IPS-11a (cell line): ENCODE results near the gene DNAH6.

Experiments used
- H3K4me3 ChIP-seq: one replicate; pipeline ENCODE4 v1.5.1; 2013; ENCODE audit warnings: low read depth, low read length, control low read depth

DNAH6 gene

DNA sequence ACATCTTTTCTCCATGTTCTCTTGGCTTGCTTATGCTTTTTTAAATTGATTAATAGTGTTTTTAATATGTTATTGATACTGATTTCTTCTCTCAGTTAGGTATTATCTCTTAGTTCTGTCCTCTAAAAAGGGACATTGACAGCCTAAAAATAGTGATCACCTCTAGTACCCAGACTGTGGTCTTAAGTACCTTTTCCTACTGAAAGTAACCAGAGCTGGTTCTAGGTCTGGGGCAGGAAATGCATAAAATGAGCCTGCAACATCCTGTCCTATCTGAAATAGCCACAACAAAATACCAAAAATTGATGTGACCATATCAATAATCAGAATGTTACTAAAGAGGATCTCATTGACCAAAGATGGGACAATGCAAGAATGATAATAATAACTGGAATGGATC lies 113.3 kb downstream of the DNAH6 start:
- H3K4me3 ChIP-seq = no peak overlapping the region

- no peak overlapping the region for H3K4me3 ChIP-seq
Measured at GRCh38 chr2:84631047-84631446, 114.7 kb downstream of the DNAH6 start.

GRCh38 chr2:84631985-84632384 lies 115.7 kb downstream of the DNAH6 start:
- H3K4me3 ChIP-seq = no peak overlapping the region

DNA sequence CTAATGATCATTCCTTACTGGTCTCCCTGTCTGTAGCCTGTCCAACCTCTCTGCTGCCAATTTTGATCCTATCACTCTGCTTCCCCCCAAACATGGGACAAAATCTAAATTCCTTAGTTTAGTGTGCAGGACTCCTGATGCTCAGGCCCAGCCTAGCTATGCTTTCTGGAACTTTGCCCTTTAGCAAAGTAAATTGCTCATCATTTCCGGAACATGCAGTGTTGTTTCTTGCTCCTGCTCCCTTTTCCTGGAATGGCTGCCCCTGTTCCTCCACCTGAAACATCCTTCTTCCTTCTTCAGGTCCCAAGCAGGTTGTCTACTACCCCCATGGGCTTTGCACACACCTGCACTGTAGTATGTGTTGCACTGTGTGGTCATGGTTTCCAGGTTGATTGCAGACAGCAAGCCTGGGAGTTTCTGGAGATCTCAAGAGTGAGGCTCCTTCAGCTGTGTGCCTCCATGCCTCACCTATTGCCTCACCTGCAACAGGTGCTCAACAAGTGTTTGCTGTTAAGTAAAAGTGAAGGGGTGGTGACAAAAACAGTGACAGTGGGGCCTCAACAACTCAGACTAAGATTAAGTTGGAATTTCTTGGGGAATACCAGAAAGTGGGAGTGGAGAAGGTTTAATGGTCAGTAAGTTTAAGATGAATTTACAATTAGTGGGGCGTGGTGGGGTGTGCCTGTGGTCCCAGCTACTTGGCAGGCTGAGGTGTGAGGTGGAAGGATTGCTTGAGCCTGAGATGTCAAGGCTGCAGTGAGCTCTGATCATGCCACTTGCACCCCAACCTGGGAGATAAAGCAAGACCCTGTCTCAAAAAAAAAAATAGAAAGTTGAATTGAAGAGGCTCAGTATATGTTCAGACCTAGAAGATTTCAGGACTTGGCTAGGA lies 120.0 kb downstream of the DNAH6 start:
- H3K4me3 ChIP-seq = no peak overlapping the region

DNA sequence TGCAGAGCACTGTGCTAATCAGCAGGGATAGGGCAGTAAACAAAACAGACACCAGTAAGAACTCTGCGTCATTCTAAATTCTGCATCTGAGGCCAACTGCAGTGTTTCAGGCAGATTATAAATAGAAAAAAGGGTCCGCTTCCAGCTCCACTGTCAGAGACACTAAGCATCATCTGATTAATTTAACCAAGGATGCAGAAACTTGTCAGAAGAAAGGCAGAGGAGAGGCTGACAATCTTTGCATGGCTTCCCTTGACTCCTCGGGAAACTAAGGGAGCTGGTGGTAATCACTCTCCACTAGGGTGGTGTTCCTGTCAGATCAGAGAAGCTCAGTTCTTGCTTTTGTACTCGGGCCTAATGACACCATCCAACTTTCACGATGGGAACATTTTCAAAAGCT lies 123.5 kb downstream of the DNAH6 start:
- no peak overlapping the region for H3K4me3 ChIP-seq

- no peak overlapping the region for H3K4me3 ChIP-seq
Measured at GRCh38 chr2:84640411-84640810, 124.1 kb downstream of the DNAH6 start.

- H3K4me3 ChIP-seq = no peak overlapping the region
Measured at GRCh38 chr2:84641021-84641420, 124.7 kb downstream of the DNAH6 start.

DNA sequence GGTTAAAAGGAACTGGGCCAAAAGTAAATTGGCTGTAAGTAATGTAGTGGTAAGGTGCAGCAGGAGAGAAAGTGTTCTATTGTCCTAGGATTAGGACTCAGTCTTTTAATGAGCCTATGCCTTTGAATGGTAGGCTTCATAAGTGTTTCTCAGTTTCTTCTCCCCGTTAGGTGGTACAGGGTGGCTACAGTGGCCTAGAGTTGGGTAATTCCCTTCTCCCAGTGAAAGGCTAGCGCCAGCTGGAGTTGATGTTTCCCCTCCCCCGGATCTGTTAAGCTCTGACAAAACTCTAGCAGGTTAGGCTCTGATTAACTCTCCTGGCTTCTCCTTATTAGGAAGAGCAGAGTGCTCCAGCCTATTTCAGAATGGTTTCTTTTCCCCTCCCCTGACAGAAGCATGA lies 127.7 kb downstream of the DNAH6 start:
- H3K4me3 ChIP-seq = no peak overlapping the region

DNA sequence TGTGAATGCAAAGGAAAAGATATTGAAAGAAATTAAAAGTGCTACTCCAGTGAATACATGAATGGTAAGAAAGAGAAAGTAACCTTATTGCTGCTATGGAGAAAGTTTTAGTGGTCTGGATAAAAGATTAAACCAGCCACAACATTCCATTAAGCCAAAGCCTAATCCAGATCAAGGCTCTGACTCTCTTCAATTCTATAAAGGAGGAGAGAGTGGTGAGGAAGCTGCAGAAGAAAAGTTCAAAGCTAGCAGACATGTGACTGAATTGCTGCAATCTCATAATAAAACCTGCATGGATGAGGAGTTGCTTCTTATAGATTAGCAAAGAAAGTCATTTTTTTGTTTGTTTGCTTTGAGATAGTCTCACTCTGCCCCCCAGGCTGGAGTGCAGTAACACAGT lies 130.2 kb downstream of the DNAH6 start:
- no peak overlapping the region for H3K4me3 ChIP-seq

- no peak overlapping the region for H3K4me3 ChIP-seq
Measured at GRCh38 chr2:84647267-84647666, 131.0 kb downstream of the DNAH6 start.

DNA sequence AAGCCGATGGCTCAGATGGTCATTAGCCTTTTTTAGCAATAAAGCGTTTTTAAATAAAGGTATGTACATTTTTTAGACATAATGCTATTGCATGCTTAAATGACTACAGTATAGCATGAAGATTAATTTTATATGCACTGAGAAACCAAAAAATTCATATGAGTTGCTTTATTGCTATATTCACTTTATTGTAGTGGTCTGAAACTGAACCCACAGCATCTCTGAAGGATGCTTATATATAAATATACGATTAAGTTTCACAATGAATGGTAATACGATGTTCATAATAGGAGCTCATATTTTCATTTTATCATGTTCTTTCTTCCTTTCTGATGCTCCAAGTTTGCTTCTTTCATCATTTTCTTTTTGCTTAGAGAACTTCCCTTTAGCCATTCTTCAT lies 132.8 kb downstream of the DNAH6 start:
- H3K4me3 ChIP-seq = no peak overlapping the region

- no peak overlapping the region for H3K4me3 ChIP-seq
Measured at GRCh38 chr2:84649487-84650142, 133.3 kb downstream of the DNAH6 start.

DNA sequence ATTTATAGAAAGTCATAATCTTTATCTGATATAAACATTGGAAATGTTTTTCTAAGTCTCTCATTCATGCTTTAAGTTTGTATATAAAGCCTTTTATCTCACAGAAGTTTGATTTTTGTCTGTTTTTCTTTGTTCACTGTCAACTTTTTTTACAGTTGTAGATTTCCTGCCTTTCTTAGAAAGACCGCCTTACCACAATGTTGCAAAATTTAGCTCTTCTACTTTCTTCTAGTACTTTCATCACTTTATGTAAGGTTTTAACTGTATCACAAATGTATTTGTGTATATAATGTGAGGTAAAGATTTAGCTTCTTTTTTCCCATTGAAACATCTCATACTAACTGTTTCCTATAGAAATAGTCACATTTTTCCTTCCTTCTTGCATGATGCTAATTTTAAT lies 136.1 kb downstream of the DNAH6 start:
- H3K4me3 ChIP-seq = no peak overlapping the region

GRCh38 chr2:84653302-84653701 lies 137.0 kb downstream of the DNAH6 start:
- no peak overlapping the region for H3K4me3 ChIP-seq

- H3K4me3 ChIP-seq = no peak overlapping the region
Measured at GRCh38 chr2:84654414-84654813, 138.1 kb downstream of the DNAH6 start.

DNA sequence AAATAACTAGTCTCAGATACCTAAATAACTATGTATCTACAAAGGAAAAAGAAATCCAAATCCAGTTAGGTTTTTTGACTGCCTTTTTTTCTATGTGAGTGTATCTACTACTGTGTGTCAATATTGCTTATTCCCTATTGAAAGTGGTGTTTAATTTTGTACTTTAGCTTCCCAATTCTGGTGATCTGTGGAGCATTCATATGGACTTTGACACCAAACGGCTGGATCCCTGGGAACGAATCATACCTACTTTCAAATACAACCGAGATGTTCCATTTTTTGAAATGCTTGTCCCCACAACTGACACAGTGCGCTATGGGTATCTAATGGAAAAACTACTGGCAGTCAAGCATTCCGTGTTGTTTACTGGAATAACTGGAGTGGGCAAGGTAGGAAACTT lies 152.8 kb downstream of the DNAH6 start:
- no peak overlapping the region for H3K4me3 ChIP-seq

GRCh38 chr2:84674099-84674498 lies 157.8 kb downstream of the DNAH6 start:
- no peak overlapping the region for H3K4me3 ChIP-seq

- no peak overlapping the region for H3K4me3 ChIP-seq
Measured at GRCh38 chr2:84674586-84674985, 158.3 kb downstream of the DNAH6 start.

DNA sequence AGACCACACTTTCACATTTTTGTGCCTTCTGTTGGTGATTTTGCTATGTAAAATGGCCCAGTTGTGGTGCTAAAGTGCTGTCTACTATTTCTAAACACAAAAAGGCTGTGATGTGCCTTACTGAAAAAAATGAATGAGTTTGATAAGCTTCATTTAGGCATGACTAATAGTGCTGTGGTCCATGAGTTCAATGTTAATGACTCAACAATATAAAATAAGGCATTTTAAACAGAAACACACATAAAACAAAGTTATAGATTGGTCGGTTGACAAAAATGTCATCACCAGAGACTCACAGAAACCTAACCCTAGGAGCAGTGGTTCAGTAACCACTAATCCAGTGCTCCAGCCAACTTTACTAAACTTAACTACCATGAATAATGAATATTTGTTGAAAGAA lies 160.0 kb downstream of the DNAH6 start:
- H3K4me3 ChIP-seq = no peak overlapping the region

GRCh38 chr2:84678214-84678613 lies 161.9 kb downstream of the DNAH6 start:
- H3K4me3 ChIP-seq = no peak overlapping the region

- H3K4me3 ChIP-seq = no peak overlapping the region
Measured at GRCh38 chr2:84686783-84687476, 170.6 kb downstream of the DNAH6 start.
